HepG2 (cell line): ENCODE measurements around the gene KAZN. TPM values are rescaled to one million over a fixed set of nuclear protein-coding genes. Genes with fewer than 3 reads are reported as not detected.

Source experiments
- GABPA ChIP-seq, 2 experiments: IDR thresholded peaks; 2 replicates each; pipeline ENCODE4 v1.6.1; 2011 to 2016; ENCODE audit warnings: low read depth in 2 of 2, low read length in 1 of 2, missing biosample characterization in 1 of 2, missing genetic modification characterization in 1 of 2
- MAF1 ChIP-seq: sonication (generic); formaldehyde crosslinking; IDR thresholded peaks from 2 replicates; pipeline ENCODE4 v1.5.0; 2020; ENCODE audit warnings: missing genetic modification reagents, borderline replicate concordance
- MED1 ChIP-seq: sonication (generic); formaldehyde crosslinking; IDR thresholded peaks from 2 replicates; pipeline ENCODE4 v1.4.0; 2020; ENCODE audit warnings: missing genetic modification reagents
- NCOA1 ChIP-seq: sonication (generic); formaldehyde crosslinking; IDR thresholded peaks from 2 replicates; pipeline ENCODE4 v1.9.0; 2021; ENCODE audit warnings: missing genetic modification reagents
- PHF8 ChIP-seq: sonication (generic); formaldehyde crosslinking; IDR thresholded peaks from 2 replicates; pipeline ENCODE4 v1.5.0; 2020; ENCODE audit warnings: missing genetic modification reagents
- RCOR2 ChIP-seq: IDR thresholded peaks from 2 replicates; pipeline ENCODE4 v1.6.1; 2016; ENCODE audit warnings: missing biosample characterization, missing genetic modification reagents
- ZNF629 ChIP-seq: sonication (generic); formaldehyde crosslinking; conservative IDR thresholded peaks from 2 replicates; pipeline ENCODE4 v1.5.0; 2020; ENCODE audit warnings: missing genetic modification reagents
- ZNF687 ChIP-seq: sonication (generic); formaldehyde crosslinking; IDR thresholded peaks from 2 replicates; pipeline ENCODE4 v1.5.1; 2020; ENCODE audit warnings: mild to moderate bottlenecking, missing genetic modification reagents, moderate library complexity
- polyA plus RNA-seq, 8 experiments: library from polyadenylated mRNA; depleted of rRNA in 3 of 8; stranded (reverse) in 7 of 8; unstranded in 1 of 8; fragments of >200 nt; fragmentation: Illumina TruSeq in 4 of 8; extraction: Trizol in 4 of 8; gene quantifications; 2 replicates each; pipeline versions ENCODE4 v1.2.1 to v1.2.3, GENCODE V29; 2011 to 2016; ENCODE audit warnings: low read depth in 4 of 8, missing spikeins in 1 of 8, mixed read lengths in 1 of 8; ENCODE audit not compliant: insufficient read depth in 1 of 8
- total RNA-seq, 5 experiments: library from RNA; depleted of rRNA; stranded (reverse); fragments of >200 nt; fragmentation: Illumina TruSeq; extraction: Trizol; gene quantifications; 2 replicates each; pipeline ENCODE4 v1.2.3, GENCODE V29; 2016; ENCODE audit warnings: low read depth in 1 of 5

Gene KAZN
- total and polyA plus RNA-seq, 2 of the 13 experiments (the other 11 are each of a cell fraction or from before 2014, with no cell fraction given): 10.4 to 13.5 TPM

- TF ChIP-seq NCOA1 (CRISPR knock-in tag): no peak
- peak; percentile 42 for TF ChIP-seq ZNF687
- TF ChIP-seq PHF8 (CRISPR knock-in tag): no peak
- TF ChIP-seq GABPA (IDR thresholded peaks at IDR 0.05; ENCODE audit: low read depth, low read length): no peak
- TF ChIP-seq GABPA (CRISPR knock-in tag; IDR thresholded peaks at IDR 0.05; ENCODE audit: low read depth): peak; percentile 39; the same call in 1 of the 2 replicates
- no peak; the same call in 1 of the 2 replicates for TF ChIP-seq MED1 (CRISPR knock-in tag)
- TF ChIP-seq ZNF629: peak; percentile 40; the same call in 1 of the 2 replicates
- no peak for TF ChIP-seq MAF1 (CRISPR knock-in tag)
- TF ChIP-seq RCOR2 (CRISPR knock-in tag): no peak
Observed at GRCh38 chr1:14958249-14959058, 360.0 kb downstream of the KAZN start (continued).
